HEK293T (cell line): ENCODE results near the gene FAHD2A.

ENCODE experiments used
- HDGF ChIP-seq: fragments of 450-650 bp; IDR thresholded peaks from 2 replicates; pipeline ENCODE4 v1.6.1; 2017; ENCODE audit warnings: antibody characterized with exemption, borderline replicate concordance
- SP1 ChIP-seq: fragments of 450-650 bp; IDR thresholded peaks from 2 replicates; pipeline ENCODE4 v1.6.1; 2017

DNA sequence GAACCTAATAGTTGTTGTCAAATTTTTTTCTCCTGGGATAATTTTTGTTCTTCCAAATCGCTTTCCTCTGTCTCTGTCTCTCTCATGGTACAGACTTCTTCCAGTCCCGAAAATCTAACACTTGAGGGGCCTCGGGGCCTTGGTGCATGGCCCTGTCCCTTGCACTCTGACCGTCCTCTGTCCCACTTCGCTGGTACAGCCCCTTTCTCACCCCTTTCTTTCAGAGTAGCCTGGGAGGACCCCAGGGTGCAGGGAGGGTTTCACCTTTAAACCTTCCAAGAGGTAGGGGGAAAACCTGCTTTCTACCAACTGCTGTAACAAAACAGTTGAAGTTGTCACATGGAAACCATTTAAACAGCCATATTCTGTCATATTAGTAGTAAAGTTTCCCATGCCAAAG is 22.2 kb upstream of the FAHD2A start:
- TF ChIP-seq SP1 = no peak
- TF ChIP-seq HDGF = no peak
